Measurements from ENCODE around the gene SNX32.

- TF ChIP-seq CTCF (IDR thresholded peaks at IDR 0.05) (no peak), POLR2A (IDR thresholded peaks at IDR 0.05) (no peak)
Measured at GRCh38 chr11:65868907-65869306, 35.1 kb downstream of the SNX32 start.

All from uterus (tissue), 2 donors.